ENCODE measurements around the gene SIRT2. TPM values are rescaled to one million over a fixed set of nuclear protein-coding genes. Genes with fewer than 3 reads are reported as not detected.
"Not testable (repeated sequence)": the region's sequence is repeated elsewhere in the genome, so short reads cannot be mapped to it uniquely, and the experiment has no call there.

SIRT2 gene
- total RNA-seq, 3 donors from 2014 or later = 23.5 to 29.8 (median 27.3) TPM

DNA sequence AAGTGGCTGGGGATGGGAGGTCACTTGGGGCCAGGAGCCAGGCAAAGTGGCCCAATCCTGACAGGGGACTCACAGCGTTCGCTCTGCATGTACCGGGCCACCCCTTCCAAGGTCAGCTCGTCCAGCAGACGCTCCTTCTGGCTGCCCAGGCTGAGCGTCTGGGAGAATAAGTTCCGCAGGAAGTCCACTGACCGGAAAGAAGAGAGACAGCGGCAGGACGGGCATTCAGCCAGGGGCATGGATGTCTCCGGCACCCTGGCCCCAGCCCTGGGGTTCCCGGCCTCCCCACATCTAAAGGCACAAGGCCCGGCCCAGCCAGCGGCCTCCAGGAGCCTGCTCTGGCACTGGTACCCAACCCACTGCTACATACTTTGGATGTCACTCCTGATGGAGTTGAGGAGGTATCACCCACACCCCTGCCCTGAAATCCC lies 6.1 kb downstream of the SIRT2 start:
- Mint-ChIP-seq H3K36me3 (ENCODE audit: insufficient read depth) (peaks cover 11% of the 10 kb centered on the region), H3K4me3 (no peak overlapping the region), H3K4me1 (ENCODE audit: low read depth) (peaks cover 17% of the 10 kb centered on the region), H3K9me3 (no peaks in the 10 kb centered on the region), H3K27me3 (ENCODE audit: low read depth) (no peaks in the 10 kb centered on the region)
- DNase-seq = no peak
- no peak for ATAC-seq

DNA sequence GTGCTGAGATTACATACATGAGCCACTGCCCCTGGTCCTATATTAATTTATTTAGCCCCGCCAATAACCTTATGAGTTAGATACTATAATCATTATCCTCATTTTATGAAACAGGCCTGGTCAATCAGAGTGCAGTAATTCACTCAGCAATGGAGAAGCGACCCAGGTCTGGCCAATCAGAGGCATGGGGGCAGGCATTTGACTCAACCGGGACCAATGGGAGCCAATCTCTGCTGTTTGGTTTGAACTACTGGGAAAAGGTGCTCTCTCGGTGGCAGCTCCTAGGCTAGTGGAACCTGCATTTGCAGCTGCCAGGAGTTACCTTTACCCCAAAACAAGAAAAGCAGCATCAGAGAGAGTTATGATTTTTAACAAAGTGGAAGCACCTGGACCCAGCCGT lies 6.6 kb downstream of the SIRT2 start:
- H3K36me3 Mint-ChIP-seq (ENCODE audit: insufficient read depth) = peaks cover 11% of the 10 kb centered on the region
- H3K9me3 Mint-ChIP-seq = no peaks in the 10 kb centered on the region
- H3K4me3 Mint-ChIP-seq = no peak overlapping the region
- DNase-seq = no peak
- H3K27me3 Mint-ChIP-seq (ENCODE audit: low read depth) = no peaks in the 10 kb centered on the region
- no peak for ATAC-seq
- peaks cover 12% of the 10 kb centered on the region for H3K4me1 Mint-ChIP-seq (ENCODE audit: low read depth)

DNA sequence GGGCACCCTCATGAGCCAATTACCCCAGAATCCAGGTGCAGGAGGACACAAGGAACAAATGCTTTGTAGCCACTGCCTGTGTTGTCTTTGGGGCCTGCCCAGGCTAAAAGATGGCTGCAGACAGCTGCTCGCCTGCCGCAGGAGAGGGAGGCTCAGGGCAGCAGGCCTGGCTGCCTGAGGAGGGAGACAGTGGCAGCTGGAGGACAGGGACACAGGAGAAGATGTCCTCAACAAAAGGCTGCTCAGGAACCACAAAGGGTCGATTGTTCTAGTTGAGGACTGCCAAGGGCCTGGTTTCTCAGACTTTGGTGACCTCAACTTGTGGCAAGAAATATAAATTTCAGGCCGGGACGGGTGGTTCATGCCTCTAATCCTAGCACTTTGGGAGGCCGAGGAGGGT lies 7.6 kb downstream of the SIRT2 start:
- H3K36me3 Mint-ChIP-seq (ENCODE audit: insufficient read depth) = peaks cover 11% of the 10 kb centered on the region

DNA sequence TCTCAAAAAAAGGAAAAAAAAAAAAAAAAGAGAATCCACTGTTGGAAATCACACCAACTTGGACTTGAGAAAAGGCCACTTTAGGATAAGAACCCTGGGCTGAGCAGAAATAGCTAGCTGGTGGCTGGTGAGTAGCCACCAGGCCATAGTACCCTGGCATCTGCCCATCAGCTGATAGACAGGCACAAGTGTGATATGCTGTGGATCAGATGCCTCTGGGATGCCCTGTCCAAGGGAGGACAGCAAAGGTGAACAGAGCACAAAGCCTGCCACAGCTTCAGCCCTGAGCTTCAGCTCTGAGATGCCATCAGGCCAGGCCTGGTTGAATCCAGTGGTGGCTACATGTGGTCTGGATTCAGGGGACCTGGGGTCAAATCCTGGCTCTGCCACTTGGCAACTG lies 8.7 kb downstream of the SIRT2 start:
- Mint-ChIP-seq H3K27me3 (ENCODE audit: low read depth) (no peaks in the 10 kb centered on the region), H3K4me1 (ENCODE audit: low read depth) (peaks cover 2% of the 10 kb centered on the region), H3K4me3 (no peak overlapping the region), H3K36me3 (ENCODE audit: insufficient read depth) (peaks cover 11% of the 10 kb centered on the region), H3K9me3 (no peaks in the 10 kb centered on the region)
- DNase-seq (no peak), ATAC-seq (no peak)

More for the DNA sequence above, 7.6 kb downstream of the SIRT2 start:
- Mint-ChIP-seq H3K9me3 (no peaks in the 10 kb centered on the region), H3K4me3 (no peak overlapping the region), H3K4me1 (ENCODE audit: low read depth) (peaks cover 4% of the 10 kb centered on the region), H3K27me3 (ENCODE audit: low read depth) (no peaks in the 10 kb centered on the region)
- ATAC-seq (no peak), DNase-seq (no peak)

DNA sequence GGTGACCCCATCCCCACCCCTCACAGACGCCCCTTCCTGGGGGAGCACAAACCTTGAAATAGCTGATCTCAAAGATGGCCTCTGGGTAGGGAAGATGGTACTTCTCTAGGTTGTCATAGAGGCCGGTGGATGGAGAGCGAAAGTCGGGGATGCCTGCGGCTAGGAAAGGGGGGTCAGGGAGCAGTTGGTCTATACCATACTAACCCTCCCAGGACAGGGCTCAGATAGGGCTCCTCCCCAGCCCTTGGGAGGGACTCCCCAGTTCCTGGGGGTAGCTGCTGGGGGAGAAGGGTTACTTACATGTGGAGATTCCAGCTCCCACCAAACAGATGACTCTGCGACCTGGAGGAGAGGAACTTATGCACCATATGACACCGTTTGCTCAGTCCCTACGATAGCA lies 9.6 kb downstream of the SIRT2 start:
- no peaks in the 10 kb centered on the region for H3K27me3 Mint-ChIP-seq (ENCODE audit: low read depth)
- ATAC-seq (no peak), DNase-seq (no peak)
- H3K9me3 Mint-ChIP-seq = no peaks in the 10 kb centered on the region
- H3K4me3 Mint-ChIP-seq = no peak overlapping the region
- peaks cover 2% of the 10 kb centered on the region for H3K4me1 Mint-ChIP-seq (ENCODE audit: low read depth)
- H3K36me3 Mint-ChIP-seq (ENCODE audit: insufficient read depth) = peaks cover 11% of the 10 kb centered on the region

DNA sequence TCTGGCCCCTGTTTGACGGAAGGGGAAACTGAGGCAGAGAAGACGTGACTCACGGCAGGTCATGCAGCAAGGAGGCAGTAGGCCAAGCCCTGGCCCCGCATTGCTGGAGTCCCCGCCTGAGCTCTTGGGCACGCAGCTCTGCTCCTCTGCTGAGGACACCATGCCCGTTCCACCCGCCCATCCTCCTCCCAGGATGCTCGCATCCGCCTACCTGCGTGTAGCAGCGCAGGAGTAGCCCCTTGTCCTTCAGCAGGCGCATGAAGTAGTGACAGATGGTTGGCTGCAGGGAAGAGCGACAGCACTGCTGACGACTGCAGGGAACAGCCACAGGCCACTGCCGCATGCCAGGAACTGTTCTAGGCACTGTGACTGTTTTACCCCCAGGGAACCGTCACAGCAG lies 10.5 kb downstream of the SIRT2 start:
- Mint-ChIP-seq H3K9me3 (no peaks in the 10 kb centered on the region), H3K4me3 (no peak overlapping the region), H3K4me1 (ENCODE audit: low read depth) (no peaks in the 10 kb centered on the region), H3K36me3 (ENCODE audit: insufficient read depth) (peaks cover 11% of the 10 kb centered on the region), H3K27me3 (ENCODE audit: low read depth) (no peaks in the 10 kb centered on the region)
- DNase-seq (no peak), ATAC-seq (no peak)

DNA sequence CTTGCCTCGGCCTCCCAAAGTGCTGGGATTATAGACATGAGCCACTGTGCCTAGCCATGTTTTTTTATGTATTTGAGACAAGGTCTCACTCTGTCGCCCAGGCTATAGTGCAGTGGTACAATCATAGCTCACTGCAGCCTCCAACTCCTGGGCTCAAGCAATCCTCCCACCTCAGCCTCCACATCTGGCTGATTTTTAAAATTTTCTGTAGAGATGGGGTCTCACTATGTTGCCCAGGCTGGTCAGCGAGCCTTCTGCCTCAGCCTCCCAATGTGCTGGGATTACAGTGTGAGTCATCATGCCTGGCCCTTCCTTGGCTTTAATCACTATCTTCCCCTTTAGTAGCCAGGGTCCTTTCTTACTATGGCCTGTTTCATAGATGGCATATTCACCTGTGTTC lies 14.7 kb downstream of the SIRT2 start:
- not testable (repeated sequence) for H3K27me3 Mint-ChIP-seq (ENCODE audit: low read depth); DNase-seq; H3K4me1 Mint-ChIP-seq (ENCODE audit: low read depth); H3K4me3 Mint-ChIP-seq; ATAC-seq; H3K9me3 Mint-ChIP-seq
- peaks cover 14% of the 10 kb centered on the region for H3K36me3 Mint-ChIP-seq (ENCODE audit: insufficient read depth)

DNA sequence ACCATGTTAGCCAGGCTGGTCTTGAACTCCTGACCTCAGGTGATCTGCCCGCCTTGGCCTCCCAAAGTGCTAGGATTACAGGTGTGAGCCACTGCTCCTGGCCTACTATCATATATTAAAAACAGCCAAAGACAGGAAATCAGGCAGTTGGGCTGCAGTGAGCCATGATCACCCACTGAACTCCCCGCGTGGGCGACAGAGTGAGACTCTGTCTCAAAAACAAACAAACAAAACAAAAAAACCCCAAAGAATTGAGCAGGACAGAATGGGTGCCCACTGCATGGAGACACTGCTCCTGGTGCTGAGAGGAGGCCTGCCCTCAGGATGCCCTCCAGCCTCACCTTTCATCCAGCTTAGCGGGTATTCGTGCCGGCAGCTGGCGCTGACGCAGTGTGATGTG lies 16.1 kb downstream of the SIRT2 start:
- no peak overlapping the region for H3K4me3 Mint-ChIP-seq
- DNase-seq = no peak

DNA sequence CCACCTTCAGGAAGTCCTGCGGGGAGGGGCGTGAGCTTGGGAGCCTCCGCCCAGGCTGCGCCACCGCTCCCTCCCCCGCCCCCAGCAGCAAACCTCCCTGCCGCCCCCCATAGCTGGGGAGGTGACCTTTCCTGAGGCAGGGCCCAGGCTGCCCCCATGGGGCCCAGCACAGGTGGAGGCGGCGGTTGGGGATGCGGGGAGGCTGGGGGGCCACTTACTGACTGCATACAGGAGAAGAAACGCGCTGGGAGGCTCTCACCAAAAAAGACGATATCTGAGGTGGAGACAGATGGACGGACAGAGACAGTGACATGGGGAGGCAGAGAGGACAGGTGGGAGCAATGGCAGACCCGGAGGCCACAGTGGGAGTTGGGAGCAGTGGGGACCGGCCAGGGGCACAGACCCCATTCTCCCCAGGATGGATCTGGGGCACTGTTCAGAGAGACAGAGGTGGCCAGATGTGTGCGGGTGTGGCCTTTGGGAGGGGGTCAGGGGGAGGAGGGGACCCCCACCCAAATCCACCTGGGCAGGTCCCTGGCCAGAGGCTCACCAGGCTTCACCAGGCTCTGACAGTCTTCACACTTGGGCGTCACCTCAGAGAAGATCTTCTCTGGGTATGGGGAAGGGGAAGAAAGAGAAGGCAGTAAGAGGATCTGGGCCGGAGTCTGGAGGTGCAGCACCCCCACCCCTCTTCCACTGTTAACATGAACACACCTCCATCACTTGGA lies 18.4 kb downstream of the SIRT2 start:
- no peak overlapping the region for H3K4me3 Mint-ChIP-seq
- H3K4me1 Mint-ChIP-seq (ENCODE audit: low read depth) = peaks cover 28% of the 10 kb centered on the region
- DNase-seq (no peak), ATAC-seq (no peak)
- H3K9me3 Mint-ChIP-seq = no peaks in the 10 kb centered on the region
- peaks cover 12% of the 10 kb centered on the region for H3K36me3 Mint-ChIP-seq (ENCODE audit: insufficient read depth)
- H3K27me3 Mint-ChIP-seq (ENCODE audit: low read depth) = no peaks in the 10 kb centered on the region

More for the DNA sequence above, 16.1 kb downstream of the SIRT2 start:
- Mint-ChIP-seq H3K9me3 (no peaks in the 10 kb centered on the region), H3K36me3 (ENCODE audit: insufficient read depth) (peaks cover 7% of the 10 kb centered on the region), H3K4me1 (ENCODE audit: low read depth) (peaks cover 13% of the 10 kb centered on the region), H3K27me3 (ENCODE audit: low read depth) (no peaks in the 10 kb centered on the region)
- no peak for ATAC-seq

DNA sequence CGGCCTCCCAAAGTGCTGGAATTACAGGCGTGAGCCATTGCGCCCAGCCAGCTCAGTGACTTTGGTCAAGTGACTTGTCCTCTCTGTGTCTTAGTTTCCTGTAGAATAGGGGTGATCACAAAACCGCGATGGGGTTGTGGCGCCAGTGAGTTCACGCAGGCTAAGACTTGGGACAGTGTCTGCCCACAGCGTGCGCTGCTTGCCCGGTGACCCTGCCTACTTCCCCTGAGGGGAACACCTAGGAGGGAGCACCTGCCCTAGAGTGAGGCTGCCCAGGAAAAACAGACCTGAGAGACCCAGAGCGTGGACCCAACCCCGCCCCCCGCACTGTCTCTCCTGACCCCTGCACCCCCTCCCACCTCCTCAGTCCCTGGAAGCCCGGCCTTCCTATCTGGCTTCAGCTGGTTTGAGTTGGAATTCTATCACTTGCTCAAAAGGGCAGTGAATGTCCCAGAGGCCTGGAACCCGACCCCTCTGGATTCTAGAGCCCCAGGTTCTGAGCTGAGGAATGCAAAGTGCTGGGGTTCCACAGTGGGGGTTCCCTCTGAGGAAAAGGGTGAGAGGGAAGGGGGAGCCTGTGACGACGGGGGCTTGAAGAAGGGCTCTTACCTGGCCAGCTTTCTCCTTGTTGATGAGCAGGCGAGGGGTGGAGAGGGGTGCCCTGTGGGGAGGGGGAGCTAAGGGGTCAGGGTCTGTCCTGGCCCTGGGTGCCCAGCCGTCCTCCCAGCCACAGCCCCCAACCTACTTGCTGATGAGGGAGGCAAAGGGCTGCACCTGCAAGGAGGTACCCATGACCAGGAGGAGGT lies 19.1 kb downstream of the SIRT2 start:
- H3K4me3 Mint-ChIP-seq = peak overlapping the region; percentile 13
- no peaks in the 10 kb centered on the region for H3K27me3 Mint-ChIP-seq (ENCODE audit: low read depth)
- H3K9me3 Mint-ChIP-seq = no peaks in the 10 kb centered on the region
- H3K36me3 Mint-ChIP-seq (ENCODE audit: insufficient read depth) = peaks cover 13% of the 10 kb centered on the region
- ATAC-seq = no peak
- H3K4me1 Mint-ChIP-seq (ENCODE audit: low read depth) = peaks cover 28% of the 10 kb centered on the region
- DNase-seq = no peak

DNA sequence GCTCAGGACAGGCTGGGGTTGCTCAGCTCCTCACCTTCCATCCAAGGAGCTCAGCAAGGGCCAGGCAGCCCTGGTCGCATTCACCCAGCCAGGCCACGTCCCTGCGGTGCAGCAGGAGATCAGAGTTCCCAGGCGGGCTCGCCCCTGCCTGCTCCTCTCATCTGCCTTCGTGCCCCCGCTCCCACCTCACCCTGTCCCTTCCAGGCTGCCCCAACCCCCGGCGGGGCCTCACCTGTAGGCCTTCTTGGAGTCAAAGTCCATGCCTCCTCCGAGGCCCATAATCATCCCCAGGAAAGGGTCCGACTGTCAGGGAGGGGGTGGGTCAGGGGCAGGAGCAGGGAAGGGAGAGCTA lies 20.0 kb downstream of the SIRT2 start:
- no peak for DNase-seq
- no peak for ATAC-seq
- Mint-ChIP-seq H3K4me3 (no peak overlapping the region), H3K27me3 (ENCODE audit: low read depth) (no peaks in the 10 kb centered on the region), H3K4me1 (ENCODE audit: low read depth) (peaks cover 28% of the 10 kb centered on the region), H3K36me3 (ENCODE audit: insufficient read depth) (peaks cover 13% of the 10 kb centered on the region), H3K9me3 (no peaks in the 10 kb centered on the region)

DNA sequence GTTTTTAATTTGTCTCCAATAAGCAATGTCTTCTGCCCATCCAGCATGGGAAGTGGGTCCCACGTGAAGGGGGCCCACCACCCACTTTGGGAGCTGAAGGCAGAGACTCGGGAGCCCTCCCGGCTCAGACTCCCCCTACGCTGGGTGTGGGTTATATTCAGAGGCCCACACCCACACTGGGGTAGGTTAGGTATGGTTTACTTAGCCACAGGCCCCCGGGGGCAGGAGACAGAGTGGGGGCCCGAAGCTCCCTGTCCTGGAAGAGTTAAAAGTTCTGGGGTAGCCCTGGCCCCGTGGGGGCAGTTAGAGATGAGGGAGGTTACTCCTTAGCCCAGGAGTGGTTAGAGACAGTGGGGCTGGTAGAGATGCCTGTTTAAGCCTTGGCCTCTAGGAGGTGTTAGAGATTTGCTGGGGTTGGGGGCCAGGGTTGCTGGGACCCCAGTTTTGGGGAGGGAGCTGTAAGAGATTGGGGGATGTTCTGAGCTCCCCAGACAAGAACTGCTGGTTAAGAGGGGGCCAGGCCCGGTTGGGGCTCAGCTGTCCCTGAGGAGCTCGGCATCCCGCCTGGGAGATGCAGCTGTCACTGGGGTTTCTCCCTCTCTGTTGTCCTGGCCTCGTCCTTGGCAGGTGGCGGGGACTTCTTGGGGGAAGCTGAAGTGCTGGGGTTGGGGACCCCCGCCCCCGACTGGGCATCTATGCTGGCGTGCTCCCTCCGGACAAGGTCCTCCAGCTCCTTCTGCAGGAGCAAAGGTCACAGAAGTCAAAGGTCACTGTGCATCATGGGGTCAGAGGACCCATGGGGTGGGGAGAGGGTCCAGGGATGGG lies 20.6 kb downstream of the SIRT2 start:
- ATAC-seq = peak; percentile 12 to 34
- Mint-ChIP-seq H3K36me3 (ENCODE audit: insufficient read depth) (peaks cover 13% of the 10 kb centered on the region), H3K4me1 (ENCODE audit: low read depth) (peaks cover 28% of the 10 kb centered on the region), H3K4me3 (peak overlapping the region; percentile 94), H3K27me3 (ENCODE audit: low read depth) (no peaks in the 10 kb centered on the region), H3K9me3 (no peaks in the 10 kb centered on the region)
- DNase-seq = no peak

DNA sequence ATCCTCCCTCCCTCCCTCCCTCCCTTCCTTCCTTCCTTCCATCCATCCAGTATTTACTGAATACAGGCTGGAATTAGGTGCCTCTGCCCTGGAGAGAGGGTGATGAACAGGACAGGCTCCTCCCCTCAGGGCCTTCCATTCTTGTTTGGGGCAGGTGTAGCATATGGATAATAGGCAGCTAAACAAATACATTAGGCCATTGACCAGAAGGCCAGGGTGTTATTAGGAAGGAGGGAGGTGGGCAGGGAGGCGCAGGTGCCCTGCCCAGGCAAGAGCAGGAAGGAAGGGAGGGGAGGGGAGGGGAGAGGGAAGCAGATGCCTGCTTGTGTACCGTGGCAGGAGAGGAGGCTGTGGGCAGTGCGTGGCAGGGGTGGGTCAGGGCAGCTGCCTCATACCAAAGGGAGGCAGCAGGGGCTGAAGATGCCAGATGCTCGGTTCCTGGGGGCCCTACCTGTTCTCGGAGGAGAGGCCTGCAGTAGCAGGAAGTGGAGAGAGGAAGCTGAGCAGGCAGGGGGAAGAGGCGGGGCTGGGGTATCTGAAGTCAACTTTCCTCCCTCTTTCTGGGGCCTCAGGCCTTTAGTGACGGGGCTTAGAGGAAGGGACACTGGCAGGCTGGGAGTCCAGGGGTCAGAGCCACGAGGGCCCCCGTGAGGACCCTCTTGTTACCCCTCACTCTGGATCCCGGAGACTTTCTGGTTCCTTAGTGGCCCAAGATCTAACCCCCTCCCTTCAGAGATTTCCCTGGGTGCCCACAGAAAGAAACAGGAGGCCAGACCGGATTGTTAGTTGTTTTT lies 21.4 kb downstream of the SIRT2 start, which contains the start of gene RINL:
Gene RINL, minus strand, starts transcription at position 495 of the 794 bp plus-strand sequence. CDS start 1,533 bp downstream, outside the sequence.
- Mint-ChIP-seq H3K36me3 (ENCODE audit: insufficient read depth) (peaks cover 11% of the 10 kb centered on the region), H3K4me1 (ENCODE audit: low read depth) (peaks cover 31% of the 10 kb centered on the region), H3K27me3 (ENCODE audit: low read depth) (no peaks in the 10 kb centered on the region), H3K4me3 (peak within 1 kb of the TSS; percentile 94), H3K9me3 (no peaks in the 10 kb centered on the region)
- DNase-seq (peak; percentile 57), ATAC-seq (peak; percentile 96)

Data from activated T-cell treated with anti-CD3 and anti-CD28 coated beads, Interleukin-2, amount 50 U/mL, for 4 hours (primary cell).